GM21515 (cell line): ENCODE results near the gene BTBD17.

Experiments used
- ATAC-seq: cut with Tn5 transposase; IDR thresholded peaks from one replicate; pipeline ENCODE4 v1.9.1; 2021; ENCODE audit not compliant: unreplicated experiment

BTBD17 gene

GRCh38 chr17:74339537-74340195 is 22.0 kb downstream of the BTBD17 start:
- no peak for ATAC-seq

GRCh38 chr17:74337834-74338500 is 23.7 kb downstream of the BTBD17 start:
- no peak for ATAC-seq

DNA sequence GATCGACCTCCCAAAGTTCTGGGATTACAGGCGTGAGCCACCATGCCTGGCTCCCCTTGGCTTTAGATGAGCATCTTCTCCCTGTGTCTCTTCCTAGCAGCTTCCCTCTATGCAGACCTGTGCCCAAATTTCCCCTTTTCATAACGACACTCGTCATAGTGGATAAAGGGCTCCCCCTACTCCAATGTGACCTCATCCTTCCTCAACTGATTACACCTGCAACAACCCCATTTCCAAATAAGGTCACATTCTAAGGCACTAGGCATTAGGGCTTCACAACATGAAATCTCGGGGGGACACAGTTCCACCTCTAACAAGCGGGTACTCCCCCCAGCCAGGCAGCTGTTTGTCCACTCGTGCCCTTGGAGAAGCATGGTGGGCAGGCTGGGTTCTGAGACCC is 25.4 kb downstream of the BTBD17 start:
- ATAC-seq: no peak

- ATAC-seq: no peak
Observed at GRCh38 chr17:74335529-74336062, 26.1 kb downstream of the BTBD17 start.

- no peak for ATAC-seq
Observed at GRCh38 chr17:74334393-74335039, 27.2 kb downstream of the BTBD17 start.

GRCh38 chr17:74332763-74333283 is 28.8 kb downstream of the BTBD17 start:
- ATAC-seq: no peak

- no peak for ATAC-seq
Observed at GRCh38 chr17:74332017-74332650, 29.5 kb downstream of the BTBD17 start.

DNA sequence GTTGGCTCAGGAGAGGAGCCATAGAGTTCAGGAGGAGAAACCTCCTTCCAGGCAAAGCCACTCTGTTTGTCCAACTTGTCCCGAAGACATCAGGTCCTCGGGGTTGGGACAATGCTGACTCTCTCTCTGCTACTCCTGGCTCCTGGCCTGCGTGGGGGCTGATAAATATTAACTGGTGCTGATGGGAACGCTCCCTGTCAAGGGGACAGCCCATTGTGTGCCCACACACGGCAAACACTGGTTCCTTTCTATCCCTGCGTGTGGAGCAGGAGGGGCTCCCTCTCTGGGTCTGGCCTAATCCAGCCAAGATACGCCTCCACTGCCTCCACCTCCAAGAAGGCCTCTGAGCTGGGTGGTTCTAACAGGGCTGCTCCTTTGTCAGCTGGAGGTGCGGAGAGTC is 31.2 kb downstream of the BTBD17 start:
- no peak for ATAC-seq

- ATAC-seq: no peak
Observed at GRCh38 chr17:74329378-74329777, 32.3 kb downstream of the BTBD17 start.

- ATAC-seq: no peak
Observed at GRCh38 chr17:74328487-74328886, 33.2 kb downstream of the BTBD17 start.

- no peak for ATAC-seq
Observed at GRCh38 chr17:74326506-74326905, 35.2 kb downstream of the BTBD17 start.

DNA sequence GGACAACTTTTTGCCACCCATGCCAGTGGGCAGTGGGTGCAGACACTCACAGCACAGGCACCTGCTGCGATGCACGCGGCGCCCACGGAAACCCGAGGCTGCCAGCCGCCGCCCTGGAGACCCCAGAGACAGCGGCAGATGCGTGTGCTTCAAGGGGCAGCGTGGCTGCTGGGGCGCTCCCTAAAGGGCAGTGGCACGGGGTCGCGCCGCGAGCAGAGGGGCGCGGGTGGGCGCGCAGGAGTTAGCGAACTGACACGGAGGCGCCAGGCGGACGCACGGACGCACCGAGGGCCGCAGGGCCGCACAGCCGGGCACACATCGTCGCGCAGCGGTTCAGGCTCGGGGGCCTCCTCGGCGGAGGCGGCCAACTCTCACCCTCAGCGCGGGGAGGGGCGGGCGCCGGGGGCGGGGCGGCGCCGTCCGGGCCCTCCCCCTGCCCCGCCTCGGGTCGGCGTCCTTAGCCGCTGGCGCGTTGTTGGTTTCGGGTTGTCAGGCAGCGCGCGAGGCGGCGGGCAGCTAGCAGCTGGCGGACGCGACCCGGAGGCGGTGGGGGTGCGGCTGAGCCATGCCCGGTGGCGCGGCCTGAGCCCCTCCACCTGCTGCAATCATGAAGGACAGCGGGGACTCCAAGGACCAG is 35.8 kb downstream of the BTBD17 start, which contains the start of gene KIF19:
TSS of gene KIF19 (plus strand) at position 484 of the 637 bp plus-strand sequence. CDS start at position 608, 124 bp downstream.
- no peak for ATAC-seq

GRCh38 chr17:74325376-74325742 is 36.3 kb downstream of the BTBD17 start:
- no peak for ATAC-seq

GRCh38 chr17:74324521-74324920 is 37.1 kb downstream of the BTBD17 start:
- no peak for ATAC-seq

GRCh38 chr17:74318391-74318790 is 43.3 kb downstream of the BTBD17 start:
- no peak for ATAC-seq

- ATAC-seq: no peak
Observed at GRCh38 chr17:74317071-74317470, 44.6 kb downstream of the BTBD17 start.

GRCh38 chr17:74316220-74316619 is 45.4 kb downstream of the BTBD17 start:
- no peak for ATAC-seq

DNA sequence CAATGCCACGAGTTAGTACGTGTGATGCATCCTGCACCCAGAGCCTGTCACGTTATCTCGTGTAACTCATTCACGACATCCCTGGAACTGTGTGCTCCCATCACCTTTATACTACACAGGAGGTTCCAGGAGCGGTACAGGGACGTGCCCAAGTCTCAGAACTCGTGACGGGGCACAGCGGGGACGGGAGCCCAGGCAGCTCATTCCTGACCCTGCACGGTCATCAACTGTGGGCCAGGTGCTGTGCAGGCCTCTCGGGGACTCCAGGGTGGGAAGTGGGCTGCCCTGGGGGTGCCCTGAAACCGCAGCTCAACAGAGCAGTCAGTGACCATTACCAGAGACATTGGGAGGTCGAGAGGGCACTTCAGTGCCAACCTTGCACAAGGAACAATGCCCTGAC is 46.8 kb downstream of the BTBD17 start:
- no peak for ATAC-seq

- no peak for ATAC-seq
Observed at GRCh38 chr17:74309902-74310301, 51.8 kb downstream of the BTBD17 start.

DNA sequence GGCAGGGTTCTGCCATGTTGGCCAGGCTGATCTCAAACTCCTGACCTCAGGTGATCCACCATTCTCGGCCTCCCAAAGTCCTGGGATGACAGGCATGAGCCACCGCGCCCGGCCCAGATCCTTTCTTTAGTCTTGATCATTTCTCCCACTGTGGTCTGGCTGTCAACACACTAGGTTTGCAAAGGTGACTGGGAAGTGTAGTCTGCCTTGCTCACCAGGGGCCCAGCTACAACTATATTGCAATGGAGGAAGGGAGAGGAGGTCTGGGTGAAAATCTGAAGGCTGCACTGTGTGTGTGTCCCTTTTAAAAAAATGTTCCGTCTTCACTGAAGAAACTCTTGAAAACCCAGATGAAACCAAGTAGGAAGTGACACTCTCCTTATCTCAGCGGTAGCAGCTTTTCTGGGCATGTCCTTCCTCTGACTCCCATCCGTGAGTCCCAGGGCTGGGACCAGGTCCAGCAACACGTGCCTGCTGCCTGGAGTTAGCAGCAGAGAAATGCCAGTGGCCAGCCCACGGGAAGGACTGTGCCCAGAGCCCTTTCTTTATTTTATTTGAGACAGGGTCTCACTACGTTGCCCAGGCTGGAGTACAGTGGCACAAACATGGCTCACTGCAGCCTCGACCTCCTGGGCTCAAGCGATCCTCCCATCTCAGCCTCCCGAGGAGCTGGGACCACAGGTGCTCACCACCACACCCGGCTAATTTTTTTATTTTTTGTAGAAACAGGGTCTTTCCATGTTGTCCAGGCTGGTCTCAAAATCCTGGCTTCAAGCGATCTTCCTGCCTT is 53.5 kb downstream of the BTBD17 start:
- ATAC-seq: no peak
